ENCODE measurements around the gene PRR12.

Gene PRR12

DNA sequence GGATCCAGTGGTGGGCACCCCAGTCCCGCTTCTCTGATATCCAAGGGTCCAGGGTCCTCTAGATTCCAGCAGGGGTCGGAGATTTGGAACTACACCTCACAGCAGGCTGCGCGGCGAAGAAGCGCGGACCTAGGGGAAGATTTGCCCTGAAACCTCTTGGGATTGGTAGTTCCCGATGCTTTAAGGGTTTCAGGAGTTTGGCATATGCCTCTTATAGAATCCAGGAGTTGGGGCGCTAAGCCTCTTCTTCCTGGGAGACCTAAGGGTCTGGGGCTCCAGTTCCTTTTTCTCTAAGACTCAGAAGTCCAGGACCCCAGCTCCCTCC is 75.1 kb downstream of the PRR12 start:
- DNase-seq (ENCODE audit: low spot score) = no peak

- DNase-seq (ENCODE audit: low spot score) = no peak
Measured at GRCh38 chr19:49667473-49667872, 76.5 kb downstream of the PRR12 start.

GRCh38 chr19:49669516-49669915 is 78.5 kb downstream of the PRR12 start:
- no peak for DNase-seq (ENCODE audit: low spot score)

DNA sequence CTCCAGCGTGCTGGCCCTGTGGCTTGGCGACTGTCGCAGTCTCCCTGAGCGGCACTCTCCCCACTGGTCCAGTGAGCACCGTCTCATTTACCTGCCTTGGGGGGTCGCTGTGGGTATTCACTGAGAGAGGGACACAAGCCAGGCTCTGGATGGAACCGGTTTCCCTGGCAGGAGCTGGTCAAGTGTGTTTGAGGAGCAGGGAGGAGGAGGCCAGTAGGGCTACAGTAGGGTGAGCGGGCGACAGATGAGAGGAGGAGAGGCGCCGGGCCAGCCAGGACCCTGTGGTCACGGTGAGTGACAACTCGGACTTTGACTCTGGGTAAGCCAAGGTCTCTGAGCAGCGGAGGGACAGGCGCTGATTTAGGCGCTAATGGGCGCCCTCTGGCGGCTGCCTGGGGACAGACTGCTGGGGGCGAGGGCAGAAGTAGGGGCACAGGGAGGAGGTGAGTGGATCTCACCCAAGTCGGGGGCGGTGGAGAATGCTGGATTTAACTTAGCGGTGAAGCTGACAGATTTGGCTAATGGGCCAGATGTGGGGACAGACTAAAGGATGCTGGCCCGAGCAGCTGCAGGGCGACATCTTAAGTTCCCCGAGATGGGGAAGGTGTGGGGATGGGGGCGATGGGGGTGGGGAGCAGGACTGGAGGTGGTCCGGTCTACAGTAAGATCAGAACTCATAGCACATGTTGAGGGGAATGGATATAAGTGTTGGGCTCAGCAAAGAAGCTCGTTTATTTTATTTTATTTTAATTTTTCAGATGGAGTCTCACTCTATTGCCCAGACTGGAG is 81.3 kb downstream of the PRR12 start:
- peak; percentile 67 for DNase-seq (ENCODE audit: low spot score)

All from pons (tissue), 1 donor.